ENCODE results near the gene COL4A2.

Gene COL4A2

DNA sequence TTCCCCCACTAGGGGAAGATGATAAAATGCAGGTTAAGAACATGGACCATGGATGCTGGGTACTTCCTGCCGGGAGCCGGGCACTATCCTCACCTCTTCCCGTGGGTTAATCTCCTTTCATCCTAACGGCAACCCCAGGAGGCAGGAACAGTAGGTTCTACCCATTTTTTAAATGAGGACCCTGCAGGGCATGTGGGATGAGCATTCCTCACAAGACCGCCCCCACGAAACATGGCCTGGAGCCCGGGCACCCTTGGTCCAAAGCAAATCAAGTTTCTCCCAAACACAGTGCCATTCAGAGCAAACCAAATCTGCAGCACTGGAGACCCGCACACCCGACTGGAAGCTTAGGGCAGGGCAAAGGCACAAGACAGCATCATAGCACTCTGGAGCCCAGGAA lies 35.4 kb downstream of the COL4A2 start:
- peaks cover 12% of the 10 kb centered on the region for H3K4me1 ChIP-seq (ENCODE audit: control insufficient read depth, insufficient read depth, low read length)
- no peaks in the 10 kb centered on the region for H3K27me3 ChIP-seq (ENCODE audit: control insufficient read depth, insufficient read depth, low read length)
- H3K36me3 ChIP-seq (ENCODE audit: control insufficient read depth, insufficient read depth, low read length), result no peaks in the 10 kb centered on the region
- H3K9ac ChIP-seq (ENCODE audit: low read depth, low read length), result no peak overlapping the region
- H3K9me3 ChIP-seq (ENCODE audit: control insufficient read depth, insufficient read depth, low read length), result no peaks in the 10 kb centered on the region
- no peak overlapping the region for H3K4me3 ChIP-seq (ENCODE audit: low read depth, low read length)

DNA sequence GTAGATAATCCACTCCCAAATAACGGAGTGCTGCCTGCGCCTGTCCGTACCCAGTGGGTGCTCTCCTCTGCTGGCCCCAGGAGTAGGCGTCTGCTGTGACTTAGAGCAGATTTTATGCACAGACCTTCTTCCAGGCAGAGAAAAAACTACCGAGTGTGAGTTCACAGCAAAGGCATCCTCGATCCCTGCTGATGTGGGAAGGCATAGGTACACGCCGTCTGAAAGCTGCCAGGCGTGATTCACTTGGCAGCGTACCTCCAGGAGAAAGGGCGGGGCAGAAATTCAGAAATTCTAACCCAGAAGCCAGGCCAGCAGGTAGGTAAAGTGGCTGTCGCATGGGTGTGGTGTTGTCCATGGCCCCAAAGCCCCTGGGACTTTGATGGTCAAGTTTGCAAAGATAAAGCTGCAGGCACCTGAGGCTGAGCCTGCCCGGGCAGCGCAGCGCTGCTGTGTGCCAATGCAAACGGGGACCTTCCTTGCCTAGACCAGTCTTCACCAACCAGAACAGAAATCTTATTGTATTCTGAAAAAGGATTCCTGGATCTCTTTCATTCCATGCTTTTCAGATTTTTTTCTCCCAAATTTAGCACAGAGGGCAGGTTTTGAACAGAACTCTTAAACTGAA lies 36.3 kb downstream of the COL4A2 start:
- no peaks in the 10 kb centered on the region for H3K27me3 ChIP-seq (ENCODE audit: control insufficient read depth, insufficient read depth, low read length)
- H3K9ac ChIP-seq (ENCODE audit: low read depth, low read length), result no peak overlapping the region
- no peak overlapping the region for H3K4me3 ChIP-seq (ENCODE audit: low read depth, low read length)
- no peaks in the 10 kb centered on the region for H3K36me3 ChIP-seq (ENCODE audit: control insufficient read depth, insufficient read depth, low read length)
- H3K4me1 ChIP-seq (ENCODE audit: control insufficient read depth, insufficient read depth, low read length), result peaks cover 10% of the 10 kb centered on the region
- no peaks in the 10 kb centered on the region for H3K9me3 ChIP-seq (ENCODE audit: control insufficient read depth, insufficient read depth, low read length)

DNA sequence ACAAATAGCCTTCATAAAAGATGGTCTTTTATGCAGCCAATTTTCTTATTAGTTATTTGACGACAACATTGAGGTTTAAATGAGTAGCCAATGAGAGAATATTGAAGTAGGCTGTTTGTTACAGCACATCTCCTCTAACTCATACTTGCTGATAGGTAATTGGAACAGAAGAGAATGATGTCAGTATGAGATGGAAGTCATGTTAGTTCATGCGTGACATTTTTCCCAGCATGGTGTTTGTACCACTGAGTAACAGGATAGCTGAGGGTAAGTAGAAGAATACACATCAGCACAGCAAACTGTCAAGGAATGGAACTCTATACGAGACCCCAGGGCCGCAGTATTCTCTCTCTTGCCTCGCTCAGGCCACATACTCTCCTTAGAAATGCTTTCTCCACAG lies 37.2 kb downstream of the COL4A2 start:
- Histone ChIP-seq H3K27me3 (ENCODE audit: control insufficient read depth, insufficient read depth, low read length) (no peaks in the 10 kb centered on the region), H3K4me1 (ENCODE audit: control insufficient read depth, insufficient read depth, low read length) (peaks cover 7% of the 10 kb centered on the region), H3K9me3 (ENCODE audit: control insufficient read depth, insufficient read depth, low read length) (no peaks in the 10 kb centered on the region), H3K36me3 (ENCODE audit: control insufficient read depth, insufficient read depth, low read length) (no peaks in the 10 kb centered on the region), H3K9ac (ENCODE audit: low read depth, low read length) (no peak overlapping the region), H3K4me3 (ENCODE audit: low read depth, low read length) (no peak overlapping the region)

DNA sequence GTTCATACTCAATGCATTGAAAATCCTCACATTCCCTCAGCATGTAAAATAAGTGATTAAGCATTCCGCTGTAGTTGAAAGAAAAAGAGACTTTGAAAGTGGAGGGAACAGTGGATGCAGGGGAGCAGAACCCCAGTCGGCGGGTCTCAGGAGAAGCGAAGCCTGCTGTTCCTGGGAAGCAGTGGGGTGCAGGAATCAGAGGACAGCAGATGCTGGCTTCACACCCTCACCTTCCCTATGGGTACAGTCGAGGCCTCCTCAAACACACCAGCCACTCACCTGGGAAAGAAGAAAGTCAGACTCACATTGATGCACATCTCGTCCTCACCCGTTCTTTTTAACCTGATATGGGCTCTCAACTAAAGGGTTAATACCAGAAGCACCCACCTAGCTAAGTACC lies 38.2 kb downstream of the COL4A2 start:
- peaks cover 7% of the 10 kb centered on the region for H3K4me1 ChIP-seq (ENCODE audit: control insufficient read depth, insufficient read depth, low read length)
- no peaks in the 10 kb centered on the region for H3K27me3 ChIP-seq (ENCODE audit: control insufficient read depth, insufficient read depth, low read length)
- H3K36me3 ChIP-seq (ENCODE audit: control insufficient read depth, insufficient read depth, low read length), result no peaks in the 10 kb centered on the region
- no peak overlapping the region for H3K9ac ChIP-seq (ENCODE audit: low read depth, low read length)
- H3K4me3 ChIP-seq (ENCODE audit: low read depth, low read length), result no peak overlapping the region
- H3K9me3 ChIP-seq (ENCODE audit: control insufficient read depth, insufficient read depth, low read length), result no peaks in the 10 kb centered on the region

DNA sequence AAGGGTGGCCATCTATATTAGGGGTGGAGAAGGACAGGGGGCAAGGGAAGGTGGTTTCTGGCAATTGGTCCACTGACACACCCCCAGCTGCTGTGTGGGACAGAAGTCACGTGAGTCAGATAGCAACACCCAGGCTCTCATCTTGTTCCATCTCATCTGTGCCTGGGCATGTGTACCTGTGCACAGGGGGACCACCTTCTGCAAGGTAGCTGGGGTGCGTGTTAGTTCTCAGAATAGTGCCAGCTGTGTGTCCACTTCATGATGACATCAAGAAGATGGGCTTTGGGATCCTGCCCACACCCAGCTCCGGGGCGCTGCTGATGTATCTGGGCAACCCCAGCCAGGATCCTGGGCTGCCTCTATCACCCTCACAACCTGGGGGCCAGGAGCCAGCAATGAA lies 38.6 kb downstream of the COL4A2 start:
- no peak overlapping the region for H3K4me3 ChIP-seq (ENCODE audit: low read depth, low read length)
- H3K27me3 ChIP-seq (ENCODE audit: control insufficient read depth, insufficient read depth, low read length), result no peaks in the 10 kb centered on the region
- H3K4me1 ChIP-seq (ENCODE audit: control insufficient read depth, insufficient read depth, low read length), result peaks cover 7% of the 10 kb centered on the region
- H3K36me3 ChIP-seq (ENCODE audit: control insufficient read depth, insufficient read depth, low read length), result no peaks in the 10 kb centered on the region
- H3K9ac ChIP-seq (ENCODE audit: low read depth, low read length), result no peak overlapping the region
- no peaks in the 10 kb centered on the region for H3K9me3 ChIP-seq (ENCODE audit: control insufficient read depth, insufficient read depth, low read length)

DNA sequence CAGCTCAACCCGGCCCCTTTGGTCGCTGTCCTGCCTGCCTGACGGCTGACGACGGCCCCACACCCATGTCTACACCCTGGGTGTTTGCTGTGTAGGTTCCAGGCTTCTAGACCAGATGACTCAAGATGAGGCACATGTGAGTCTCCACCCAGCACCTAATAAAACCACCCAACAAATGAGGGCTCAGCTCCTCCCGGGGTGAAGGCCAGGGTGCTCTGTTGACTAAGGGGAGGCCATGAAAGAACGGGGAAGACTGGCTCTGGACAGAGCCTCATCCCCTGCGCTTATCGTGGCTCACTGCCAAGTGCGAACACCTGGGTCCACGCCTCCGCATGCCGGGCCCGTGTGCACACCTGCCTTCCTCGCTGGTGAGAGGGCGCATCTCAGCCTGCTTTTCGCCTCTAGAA lies 39.6 kb downstream of the COL4A2 start:
- peaks cover 7% of the 10 kb centered on the region for H3K4me1 ChIP-seq (ENCODE audit: control insufficient read depth, insufficient read depth, low read length)
- H3K27me3 ChIP-seq (ENCODE audit: control insufficient read depth, insufficient read depth, low read length), result no peaks in the 10 kb centered on the region
- H3K36me3 ChIP-seq (ENCODE audit: control insufficient read depth, insufficient read depth, low read length), result no peaks in the 10 kb centered on the region
- H3K4me3 ChIP-seq (ENCODE audit: low read depth, low read length), result no peak overlapping the region
- H3K9ac ChIP-seq (ENCODE audit: low read depth, low read length), result no peak overlapping the region
- no peaks in the 10 kb centered on the region for H3K9me3 ChIP-seq (ENCODE audit: control insufficient read depth, insufficient read depth, low read length)

DNA sequence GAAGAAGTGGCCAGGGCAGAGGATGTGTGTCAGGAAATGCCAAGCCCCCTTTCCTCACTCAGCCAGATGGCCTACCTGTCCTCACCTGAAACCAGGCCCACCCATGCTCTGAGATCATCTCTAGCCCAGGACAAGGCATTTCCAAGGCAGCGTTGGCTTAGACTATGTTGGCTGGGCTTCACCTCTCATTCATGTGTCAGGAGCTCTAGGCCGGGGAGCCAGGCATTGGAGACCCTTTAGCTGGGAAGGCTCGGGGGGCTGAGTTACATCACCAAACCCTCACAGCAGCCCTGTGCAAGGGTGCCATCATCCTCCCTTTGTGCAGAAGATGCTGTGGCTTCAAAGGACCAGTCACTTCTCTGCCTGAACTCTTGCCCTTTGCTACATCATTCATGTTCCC lies 40.0 kb downstream of the COL4A2 start:
- H3K4me3 ChIP-seq (ENCODE audit: low read depth, low read length), result no peak overlapping the region
- H3K4me1 ChIP-seq (ENCODE audit: control insufficient read depth, insufficient read depth, low read length), result peaks cover 3% of the 10 kb centered on the region
- no peaks in the 10 kb centered on the region for H3K36me3 ChIP-seq (ENCODE audit: control insufficient read depth, insufficient read depth, low read length)
- no peaks in the 10 kb centered on the region for H3K27me3 ChIP-seq (ENCODE audit: control insufficient read depth, insufficient read depth, low read length)
- no peaks in the 10 kb centered on the region for H3K9me3 ChIP-seq (ENCODE audit: control insufficient read depth, insufficient read depth, low read length)
- no peak overlapping the region for H3K9ac ChIP-seq (ENCODE audit: low read depth, low read length)

DNA sequence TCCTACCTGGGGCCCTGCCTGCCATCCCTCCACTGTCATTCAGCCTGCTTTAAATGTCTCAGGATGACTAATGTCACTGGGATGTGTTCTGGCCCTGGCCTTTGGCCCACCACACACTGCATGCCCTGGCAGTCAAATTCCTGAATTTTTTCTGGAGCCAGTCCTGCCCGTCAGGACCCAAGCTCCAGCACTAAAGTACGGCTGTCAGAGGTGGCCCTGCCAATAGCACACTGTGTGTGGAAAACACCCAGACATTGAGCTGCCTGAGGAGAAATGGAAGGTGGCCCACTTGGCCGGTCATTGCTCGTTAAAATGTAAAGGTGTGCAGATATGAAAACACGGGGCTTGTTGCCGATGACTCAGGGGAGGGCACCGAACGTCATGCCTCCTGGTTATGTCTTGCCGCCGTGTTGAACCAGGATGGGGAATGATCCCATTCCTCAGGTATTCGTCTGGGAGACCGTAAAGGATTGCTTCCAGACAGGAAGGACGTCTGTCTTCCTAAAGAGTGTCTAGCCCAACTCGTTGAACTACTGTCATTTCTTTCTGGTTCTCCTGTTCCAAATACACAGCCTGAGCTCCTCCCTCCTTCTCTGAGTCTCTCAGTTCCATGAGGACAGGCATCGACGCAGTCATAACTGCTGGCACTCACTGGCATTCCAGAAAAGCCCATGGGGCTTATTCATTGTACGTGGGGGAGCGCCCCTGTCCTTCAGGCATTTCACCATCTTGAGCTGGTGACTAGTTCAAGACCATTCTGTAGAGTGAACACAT lies 40.6 kb downstream of the COL4A2 start:
- Histone ChIP-seq H3K4me3 (ENCODE audit: low read depth, low read length) (no peak overlapping the region), H3K9ac (ENCODE audit: low read depth, low read length) (no peak overlapping the region), H3K4me1 (ENCODE audit: control insufficient read depth, insufficient read depth, low read length) (no peaks in the 10 kb centered on the region), H3K27me3 (ENCODE audit: control insufficient read depth, insufficient read depth, low read length) (no peaks in the 10 kb centered on the region), H3K36me3 (ENCODE audit: control insufficient read depth, insufficient read depth, low read length) (no peaks in the 10 kb centered on the region), H3K9me3 (ENCODE audit: control insufficient read depth, insufficient read depth, low read length) (no peaks in the 10 kb centered on the region)

DNA sequence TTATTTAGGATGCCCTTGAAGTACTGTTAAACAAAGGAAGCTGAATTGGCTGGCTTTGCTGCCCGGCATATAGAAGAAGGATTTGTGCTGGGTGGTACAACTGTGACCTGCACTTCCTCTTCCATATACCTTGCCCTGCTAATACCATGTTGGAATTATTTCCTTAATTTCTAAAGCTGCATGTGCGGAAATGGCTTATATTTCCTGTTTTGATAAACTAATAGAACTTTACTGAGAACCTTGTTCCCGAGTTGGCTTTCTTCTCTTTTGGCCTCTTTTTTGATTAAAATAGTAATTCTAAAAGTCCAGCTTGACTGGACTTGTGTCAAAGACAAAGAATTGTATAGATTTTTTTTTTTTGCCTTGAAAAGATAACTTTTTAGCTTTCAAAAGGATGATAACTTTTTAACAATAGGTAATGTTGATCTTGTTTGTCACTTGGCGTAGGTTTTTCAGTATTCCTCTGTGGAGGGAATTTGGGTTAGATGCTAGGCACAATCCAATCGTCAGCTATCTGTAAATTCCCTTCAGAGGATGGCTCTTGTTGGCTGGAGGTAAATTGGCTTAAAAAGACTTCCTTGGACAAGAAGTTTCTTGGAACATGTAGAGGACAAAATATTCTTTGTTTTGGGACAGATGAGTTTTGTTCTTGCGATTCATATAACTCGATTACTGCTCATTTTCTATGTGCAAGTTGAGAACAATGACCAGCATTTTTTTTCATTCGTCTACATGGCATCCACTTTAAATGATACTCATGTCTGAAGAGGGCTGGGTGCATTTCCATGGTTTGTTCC lies 41.4 kb downstream of the COL4A2 start:
- Histone ChIP-seq H3K9me3 (ENCODE audit: control insufficient read depth, insufficient read depth, low read length) (no peaks in the 10 kb centered on the region), H3K4me1 (ENCODE audit: control insufficient read depth, insufficient read depth, low read length) (no peaks in the 10 kb centered on the region), H3K4me3 (ENCODE audit: low read depth, low read length) (no peak overlapping the region), H3K9ac (ENCODE audit: low read depth, low read length) (no peak overlapping the region), H3K27me3 (ENCODE audit: control insufficient read depth, insufficient read depth, low read length) (no peaks in the 10 kb centered on the region), H3K36me3 (ENCODE audit: control insufficient read depth, insufficient read depth, low read length) (no peaks in the 10 kb centered on the region)

DNA sequence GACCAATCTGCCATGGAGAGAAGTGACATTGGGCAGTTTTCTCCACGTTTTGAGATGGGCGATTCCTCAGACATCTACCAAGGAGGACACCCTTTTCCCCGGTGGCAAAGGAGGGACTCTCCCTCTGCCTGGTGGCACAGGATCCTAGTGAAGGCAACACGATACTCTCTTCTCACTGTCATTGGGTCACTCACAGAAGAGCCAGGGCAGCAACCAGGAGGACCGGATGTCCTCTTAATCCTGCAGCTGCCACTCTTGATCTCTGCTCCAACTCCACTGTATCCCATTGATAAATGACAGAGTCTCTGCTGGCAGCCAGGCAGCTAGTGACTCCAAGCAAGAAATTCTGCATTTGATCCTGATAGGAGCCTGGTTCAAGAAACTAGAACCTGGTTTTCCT lies 42.2 kb downstream of the COL4A2 start:
- Histone ChIP-seq H3K9ac (ENCODE audit: low read depth, low read length) (no peak overlapping the region), H3K27me3 (ENCODE audit: control insufficient read depth, insufficient read depth, low read length) (no peaks in the 10 kb centered on the region), H3K4me3 (ENCODE audit: low read depth, low read length) (no peak overlapping the region), H3K36me3 (ENCODE audit: control insufficient read depth, insufficient read depth, low read length) (no peaks in the 10 kb centered on the region), H3K4me1 (ENCODE audit: control insufficient read depth, insufficient read depth, low read length) (no peaks in the 10 kb centered on the region), H3K9me3 (ENCODE audit: control insufficient read depth, insufficient read depth, low read length) (no peaks in the 10 kb centered on the region)

DNA sequence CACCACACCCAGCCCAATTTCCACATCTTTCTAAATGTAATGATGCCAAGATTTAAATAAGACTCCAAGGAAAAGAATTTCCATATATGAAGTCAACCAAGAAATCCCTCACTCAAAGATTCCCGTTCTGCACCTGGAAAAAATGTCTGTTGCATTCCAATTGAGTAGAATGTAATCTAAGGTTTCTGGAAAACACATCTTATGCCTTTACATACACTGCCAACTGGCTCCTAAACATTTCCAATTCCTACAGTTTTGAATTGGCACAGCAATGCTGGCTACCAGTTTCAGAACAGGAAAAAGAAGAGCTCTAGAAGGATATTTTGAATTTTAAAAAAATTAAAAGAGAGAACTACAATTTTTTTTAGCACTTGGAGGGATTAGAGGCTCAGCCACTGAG lies 43.0 kb downstream of the COL4A2 start:
- peaks cover 6% of the 10 kb centered on the region for H3K4me1 ChIP-seq (ENCODE audit: control insufficient read depth, insufficient read depth, low read length)
- no peaks in the 10 kb centered on the region for H3K36me3 ChIP-seq (ENCODE audit: control insufficient read depth, insufficient read depth, low read length)
- no peaks in the 10 kb centered on the region for H3K9me3 ChIP-seq (ENCODE audit: control insufficient read depth, insufficient read depth, low read length)
- no peak overlapping the region for H3K4me3 ChIP-seq (ENCODE audit: low read depth, low read length)
- H3K27me3 ChIP-seq (ENCODE audit: control insufficient read depth, insufficient read depth, low read length), result no peaks in the 10 kb centered on the region
- no peak overlapping the region for H3K9ac ChIP-seq (ENCODE audit: low read depth, low read length)

DNA sequence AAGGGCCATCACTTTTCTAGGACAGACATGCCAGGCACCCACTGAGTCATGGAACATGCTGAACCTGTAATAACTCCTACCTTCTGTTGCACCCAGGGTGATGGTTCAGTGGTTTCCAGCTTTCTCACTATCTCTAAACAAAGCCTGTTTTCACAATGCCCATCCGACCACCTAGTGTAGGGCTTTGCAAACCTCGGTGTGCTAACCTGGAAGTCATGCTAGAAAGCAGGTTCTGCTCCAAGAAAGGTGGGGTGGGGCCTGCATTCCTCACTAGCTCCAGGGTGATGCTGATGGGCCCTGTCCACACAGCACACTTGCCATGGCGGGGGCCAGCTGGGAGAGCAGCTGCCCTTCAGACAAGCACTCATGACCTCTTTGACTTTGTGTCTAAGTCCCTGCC lies 43.4 kb downstream of the COL4A2 start:
- Histone ChIP-seq H3K36me3 (ENCODE audit: control insufficient read depth, insufficient read depth, low read length) (no peaks in the 10 kb centered on the region), H3K9ac (ENCODE audit: low read depth, low read length) (no peak overlapping the region), H3K27me3 (ENCODE audit: control insufficient read depth, insufficient read depth, low read length) (no peaks in the 10 kb centered on the region), H3K4me3 (ENCODE audit: low read depth, low read length) (no peak overlapping the region), H3K9me3 (ENCODE audit: control insufficient read depth, insufficient read depth, low read length) (no peaks in the 10 kb centered on the region), H3K4me1 (ENCODE audit: control insufficient read depth, insufficient read depth, low read length) (peaks cover 7% of the 10 kb centered on the region)

All from iPS-15b (cell line).